Measurements from ENCODE around the gene FAM131C.

Gene FAM131C

GRCh38 chr1:16092097-16092922 lies 18.9 kb upstream of the FAM131C start:
- Histone ChIP-seq H3K9me3 (no peaks in the 10 kb centered on the region), H3K4me3 (no peak overlapping the region), H3K36me3 (no peaks in the 10 kb centered on the region), H3K27ac (no peak overlapping the region), H3K27me3 (peaks cover 0 to 2% of the 10 kb centered on the region in 2 donors), H3K4me1 (peaks cover 0 to 12% (median 0%) of the 10 kb centered on the region in 4 donors)
- TF ChIP-seq CTCF (IDR thresholded peaks at IDR 0.05), result no peak
- intact Hi-C loops (cut with DNase I; ENCODE audit: low total_unique reads), result no loop called here
- no peak for DNase-seq

GRCh38 chr1:16091296-16091695 lies 17.8 kb upstream of the FAM131C start:
- H3K9me3 ChIP-seq, result no peaks in the 10 kb centered on the region
- intact Hi-C loops (cut with DNase I; ENCODE audit: low total_unique reads), result no loop called here
- H3K27me3 ChIP-seq, result peaks cover 0 to 2% of the 10 kb centered on the region in 2 donors
- no peak overlapping the region for H3K27ac ChIP-seq
- H3K4me3 ChIP-seq, result no peak overlapping the region
- H3K4me1 ChIP-seq, result peaks cover 0 to 12% (median 0%) of the 10 kb centered on the region in 4 donors
- no peak for DNase-seq
- TF ChIP-seq CTCF (IDR thresholded peaks at IDR 0.05), result no peak
- no peaks in the 10 kb centered on the region for H3K36me3 ChIP-seq

GRCh38 chr1:16090076-16090826 lies 16.8 kb upstream of the FAM131C start:
- Histone ChIP-seq H3K27me3 (no peaks in the 10 kb centered on the region), H3K27ac (no peak overlapping the region), H3K4me3 (no peak overlapping the region), H3K36me3 (no peaks in the 10 kb centered on the region), H3K4me1 (peaks cover 0 to 12% (median 0%) of the 10 kb centered on the region in 4 donors), H3K9me3 (no peaks in the 10 kb centered on the region)
- no peak for TF ChIP-seq CTCF (IDR thresholded peaks at IDR 0.05)
- no peak for DNase-seq
- intact Hi-C loops (cut with DNase I; ENCODE audit: low total_unique reads), result no loop called here

- Histone ChIP-seq H3K4me1 (peaks cover 0 to 12% (median 0%) of the 10 kb centered on the region in 4 donors), H3K27me3 (no peaks in the 10 kb centered on the region), H3K4me3 (no peak overlapping the region), H3K27ac (no peak overlapping the region), H3K36me3 (no peaks in the 10 kb centered on the region), H3K9me3 (no peaks in the 10 kb centered on the region)
- DNase-seq, result no peak
- intact Hi-C loops (cut with DNase I; ENCODE audit: low total_unique reads), result loop anchor here (10.0 kb wide), 1 partner anchor 286 kb away; no protein-coding TSS in a partner anchor
- TF ChIP-seq CTCF (IDR thresholded peaks at IDR 0.05), result no peak
These were observed 15.5 kb upstream of the FAM131C start for GRCh38 chr1:16088996-16089395.

- intact Hi-C loops (cut with DNase I; ENCODE audit: low total_unique reads), result loop anchor here (10.0 kb wide), 1 partner anchor 286 kb away; no protein-coding TSS in a partner anchor
- Histone ChIP-seq H3K4me1 (peaks cover 0 to 12% (median 0%) of the 10 kb centered on the region in 4 donors), H3K4me3 (no peak overlapping the region), H3K9me3 (no peaks in the 10 kb centered on the region), H3K27ac (no peak overlapping the region), H3K27me3 (no peaks in the 10 kb centered on the region), H3K36me3 (no peaks in the 10 kb centered on the region)
- DNase-seq, result no peak
- TF ChIP-seq CTCF (IDR thresholded peaks at IDR 0.05), result no peak
These were observed 15.0 kb upstream of the FAM131C start for GRCh38 chr1:16088351-16088911.

All from tibial artery (tissue), 4 donors.